GM18505 (cell line): ENCODE data around the gene PRDX5.
"Not testable (repeated sequence)": the region's sequence is repeated elsewhere in the genome, so short reads cannot be mapped to it uniquely, and the experiment has no call there.

Source experiments
- ATAC-seq: cut with Tn5 transposase; IDR thresholded peaks from one replicate; pipeline ENCODE4 v1.9.1; 2021; ENCODE audit not compliant: unreplicated experiment
- POLR2A ChIP-seq: IDR thresholded peaks from 4 replicates; pipeline ENCODE4 v1.6.1; 2011; ENCODE audit warnings: borderline replicate concordance; ENCODE audit not compliant: insufficient read depth, insufficient read length; ENCODE audit errors: extremely low read depth

The PRDX5 gene

GRCh38 chr11:64306876-64307622 is 10.9 kb upstream of the PRDX5 start:
- no peak for TF ChIP-seq POLR2A

GRCh38 chr11:64307795-64308194 is 10.1 kb upstream of the PRDX5 start:
- ATAC-seq, result not testable (repeated sequence)

More at GRCh38 chr11:64306876-64307622, 10.9 kb upstream of the PRDX5 start:
- ATAC-seq, result no peak

DNA sequence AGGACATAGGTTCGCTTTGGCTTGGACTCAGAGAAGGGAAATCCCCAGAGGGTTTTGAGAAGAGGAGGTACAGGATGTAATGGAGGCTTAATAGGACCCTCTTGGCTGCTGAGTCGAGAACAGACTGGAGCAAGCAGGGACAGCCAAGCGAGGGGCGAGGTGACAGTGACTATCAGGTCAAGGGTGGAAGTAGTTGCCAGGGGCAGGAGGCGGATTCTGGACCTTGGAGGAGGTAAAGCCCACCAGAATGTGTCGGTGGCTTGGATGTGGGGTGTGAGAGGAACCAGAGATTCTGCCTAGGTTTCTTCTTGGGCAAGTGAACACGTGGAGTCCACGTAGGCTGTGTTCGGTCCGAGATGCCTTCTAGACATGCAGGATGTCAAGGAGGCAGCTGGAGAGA is 5.0 kb upstream of the PRDX5 start:
- no peak for TF ChIP-seq POLR2A
- no peak for ATAC-seq

- TF ChIP-seq POLR2A, result no peak
- no peak for ATAC-seq
Observed at GRCh38 chr11:64313491-64314145, 4.3 kb upstream of the PRDX5 start.

DNA sequence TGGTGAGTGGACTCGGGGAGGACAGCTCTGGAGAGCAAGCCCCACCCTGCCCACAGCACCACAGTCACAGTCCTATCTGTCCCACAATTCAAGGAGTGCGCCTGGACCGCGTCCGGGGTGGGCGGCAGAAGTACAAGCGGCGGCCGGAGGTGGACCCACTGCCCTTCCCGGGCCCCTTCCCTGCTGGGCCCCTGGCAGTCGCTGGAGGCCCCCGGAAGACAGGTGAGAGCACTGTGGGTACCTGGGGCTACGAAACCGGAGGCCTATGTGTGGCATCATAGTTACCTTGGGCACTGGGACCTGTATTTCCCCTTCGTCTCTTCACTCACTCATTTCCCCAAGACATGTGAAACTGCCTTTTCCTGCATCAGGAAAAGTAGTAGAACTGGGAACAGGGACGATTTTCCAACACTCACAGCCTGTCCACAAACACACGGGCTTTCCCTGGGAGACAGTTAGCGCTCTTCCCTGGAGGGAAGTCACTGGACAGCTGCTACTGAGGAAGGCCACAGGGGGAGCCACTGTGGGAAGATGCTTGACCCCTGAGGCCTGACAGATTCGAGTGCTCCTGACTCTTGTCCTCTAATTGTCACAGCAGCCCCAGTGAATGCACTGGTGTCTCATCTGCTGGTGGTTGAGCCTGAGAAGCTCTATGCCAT is 3.6 kb upstream of the PRDX5 start:
- no peak for ATAC-seq
- no peak for TF ChIP-seq POLR2A

GRCh38 chr11:64314805-64315561 is 2.9 kb upstream of the PRDX5 start:
- no peak for TF ChIP-seq POLR2A
- no peak for ATAC-seq

DNA sequence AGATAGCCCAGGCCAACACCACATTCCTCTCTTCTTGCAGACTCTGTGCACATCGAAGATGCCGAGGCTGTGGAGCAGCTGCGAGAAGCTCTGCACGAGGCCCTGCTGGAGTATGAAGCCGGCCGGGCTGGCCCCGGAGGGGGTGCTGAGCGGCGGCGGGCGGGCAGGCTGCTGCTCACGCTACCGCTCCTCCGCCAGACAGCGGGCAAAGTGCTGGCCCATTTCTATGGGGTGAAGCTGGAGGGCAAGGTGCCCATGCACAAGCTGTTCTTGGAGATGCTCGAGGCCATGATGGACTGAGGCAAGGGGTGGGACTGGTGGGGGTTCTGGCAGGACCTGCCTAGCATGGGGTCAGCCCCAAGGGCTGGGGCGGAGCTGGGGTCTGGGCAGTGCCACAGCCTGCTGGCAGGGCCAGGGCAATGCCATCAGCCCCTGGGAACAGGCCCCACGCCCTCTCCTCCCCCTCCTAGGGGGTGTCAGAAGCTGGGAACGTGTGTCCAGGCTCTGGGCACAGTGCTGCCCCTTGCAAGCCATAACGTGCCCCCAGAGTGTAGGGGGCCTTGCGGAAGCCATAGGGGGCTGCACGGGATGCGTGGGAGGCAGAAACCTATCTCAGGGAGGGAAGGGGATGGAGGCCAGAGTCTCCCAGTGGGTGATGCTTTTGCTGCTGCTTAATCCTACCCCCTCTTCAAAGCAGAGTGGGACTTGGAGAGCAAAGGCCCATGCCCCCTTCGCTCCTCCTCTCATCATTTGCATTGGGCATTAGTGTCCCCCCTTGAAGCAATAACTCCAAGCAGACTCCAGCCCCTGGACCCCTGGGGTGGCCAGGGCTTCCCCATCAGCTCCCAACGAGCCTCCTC is 2.0 kb upstream of the PRDX5 start:
- ATAC-seq, result not testable (repeated sequence)

DNA sequence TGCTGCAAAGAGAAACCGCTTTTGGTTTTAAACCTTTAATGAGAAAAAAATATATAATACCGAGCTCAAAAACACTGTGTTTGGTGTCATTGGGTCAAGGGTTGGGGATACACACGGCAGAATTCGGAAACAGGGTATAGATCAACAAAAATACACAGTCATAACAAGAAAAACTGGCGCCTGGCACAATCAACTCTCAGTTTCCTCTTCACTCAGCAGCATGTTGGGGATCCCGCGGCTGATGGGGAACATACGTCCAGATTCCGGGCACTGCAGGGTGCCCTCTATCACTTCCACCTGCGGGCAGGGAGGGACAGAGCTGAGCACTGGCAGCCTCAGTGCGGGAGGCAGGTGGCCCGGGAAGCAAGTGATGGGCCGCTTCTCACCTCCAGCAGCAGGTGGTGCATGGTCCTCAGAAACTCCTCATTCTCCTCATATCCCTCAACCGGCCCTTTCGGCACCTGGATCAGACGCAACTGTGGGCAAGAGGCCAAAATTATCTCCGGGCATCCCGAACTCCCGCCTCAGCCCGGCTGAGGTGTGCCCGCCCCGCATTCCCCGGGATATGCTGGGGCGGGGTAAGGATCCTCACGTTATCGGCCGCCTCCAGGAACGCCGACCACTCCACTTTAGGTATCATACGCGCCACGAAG is 1.1 kb upstream of the PRDX5 start:
- no peak for TF ChIP-seq POLR2A
- peak; percentile 4 for ATAC-seq

- peak; percentile 48 for ATAC-seq
- peak; percentile 91 for TF ChIP-seq POLR2A
Observed at GRCh38 chr11:64317325-64317960, 478 bp upstream of the PRDX5 start, which contains the start of gene TRMT112. Gene TRMT112 (minus strand): TSS chr11:64317559. CDS start chr11:64317526, 33 bp downstream.

DNA sequence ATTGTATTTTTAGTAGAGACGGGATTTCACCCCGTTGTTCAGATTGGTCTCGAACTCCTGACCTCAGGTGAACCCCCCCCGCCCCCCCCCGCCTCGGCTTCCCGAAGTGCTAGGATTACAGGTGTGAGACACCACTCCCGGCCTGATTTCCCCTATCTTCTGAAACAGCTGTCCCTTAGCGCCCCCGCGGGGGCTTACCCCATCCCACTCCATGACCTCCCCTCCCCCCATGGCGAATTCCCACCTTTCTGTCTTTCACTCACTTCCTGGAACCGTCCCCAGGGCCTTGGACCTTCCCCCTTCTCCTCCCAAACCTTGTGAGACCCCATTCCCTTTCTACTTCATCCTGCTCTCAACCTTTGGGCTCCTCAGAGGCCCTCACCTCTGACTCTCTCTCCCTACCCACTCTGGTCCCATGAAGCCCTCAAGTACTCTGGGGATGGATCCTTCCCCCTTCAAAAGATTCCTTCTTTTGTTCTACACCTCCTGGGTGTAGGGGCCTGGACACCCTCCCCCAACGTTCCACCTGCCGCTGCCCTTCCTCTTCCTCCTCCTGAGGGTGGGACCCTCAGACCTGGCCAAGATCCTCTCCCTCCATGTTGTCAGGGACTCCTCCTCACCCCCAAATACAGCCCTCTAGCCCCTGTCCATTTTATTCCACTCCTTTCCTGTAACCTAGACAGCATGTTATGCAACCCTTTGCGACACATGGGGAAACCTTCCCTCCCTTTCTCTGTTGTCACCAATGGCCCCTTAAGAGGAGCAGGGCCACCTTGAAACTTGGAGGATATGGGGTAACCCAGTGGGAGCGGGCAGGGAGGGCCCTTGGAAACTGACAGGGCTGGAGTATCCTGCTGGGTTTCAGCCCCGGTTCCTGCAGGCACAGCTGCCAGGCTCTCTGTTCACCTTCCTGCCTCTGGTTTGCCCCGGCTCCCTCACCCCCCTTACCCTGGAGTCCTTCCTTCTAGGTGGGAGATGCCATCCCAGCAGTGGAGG is 1.1 kb downstream of the PRDX5 start:
- TF ChIP-seq POLR2A, result no peak
- ATAC-seq, result no peak

DNA sequence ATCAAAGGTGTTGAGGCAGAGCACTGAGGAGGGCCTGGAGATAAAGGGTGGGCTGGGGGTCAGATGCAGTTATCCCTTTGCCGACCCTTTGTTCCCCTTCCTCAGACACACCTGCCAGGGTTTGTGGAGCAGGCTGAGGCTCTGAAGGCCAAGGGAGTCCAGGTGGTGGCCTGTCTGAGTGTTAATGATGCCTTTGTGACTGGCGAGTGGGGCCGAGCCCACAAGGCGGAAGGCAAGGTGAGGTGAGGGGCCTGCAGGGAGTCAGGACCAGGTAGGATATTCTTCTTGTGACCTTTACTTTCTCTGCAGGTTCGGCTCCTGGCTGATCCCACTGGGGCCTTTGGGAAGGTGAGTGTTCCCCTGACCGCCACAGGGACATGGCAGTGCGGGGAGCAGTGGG is 2.6 kb downstream of the PRDX5 start:
- no peak for ATAC-seq
- no peak for TF ChIP-seq POLR2A
